ENCODE measurements around the gene CD19.
"Not testable (repeated sequence)": the region's sequence is repeated elsewhere in the genome, so short reads cannot be mapped to it uniquely, and the experiment has no call there.

CD19 gene

DNA sequence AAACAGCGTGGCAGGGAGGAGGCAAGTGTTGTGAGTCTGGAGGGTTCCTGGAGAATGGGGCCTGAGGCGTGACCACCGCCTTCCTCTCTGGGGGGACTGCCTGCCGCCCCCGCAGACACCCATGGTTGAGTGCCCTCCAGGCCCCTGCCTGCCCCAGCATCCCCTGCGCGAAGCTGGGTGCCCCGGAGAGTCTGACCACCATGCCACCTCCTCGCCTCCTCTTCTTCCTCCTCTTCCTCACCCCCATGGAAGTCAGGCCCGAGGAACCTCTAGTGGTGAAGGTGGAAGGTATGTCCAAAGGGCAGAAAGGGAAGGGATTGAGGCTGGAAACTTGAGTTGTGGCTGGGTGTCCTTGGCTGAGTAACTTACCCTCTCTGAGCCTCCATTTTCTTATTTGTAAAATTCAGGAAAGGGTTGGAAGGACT is at the start of gene CD19:
Gene CD19 (plus strand): TSS at position 171 of the 425 bp plus-strand sequence. CDS start 30 bp downstream, at position 201.
- no peak for DNase-seq (ENCODE audit: low read depth)

DNA sequence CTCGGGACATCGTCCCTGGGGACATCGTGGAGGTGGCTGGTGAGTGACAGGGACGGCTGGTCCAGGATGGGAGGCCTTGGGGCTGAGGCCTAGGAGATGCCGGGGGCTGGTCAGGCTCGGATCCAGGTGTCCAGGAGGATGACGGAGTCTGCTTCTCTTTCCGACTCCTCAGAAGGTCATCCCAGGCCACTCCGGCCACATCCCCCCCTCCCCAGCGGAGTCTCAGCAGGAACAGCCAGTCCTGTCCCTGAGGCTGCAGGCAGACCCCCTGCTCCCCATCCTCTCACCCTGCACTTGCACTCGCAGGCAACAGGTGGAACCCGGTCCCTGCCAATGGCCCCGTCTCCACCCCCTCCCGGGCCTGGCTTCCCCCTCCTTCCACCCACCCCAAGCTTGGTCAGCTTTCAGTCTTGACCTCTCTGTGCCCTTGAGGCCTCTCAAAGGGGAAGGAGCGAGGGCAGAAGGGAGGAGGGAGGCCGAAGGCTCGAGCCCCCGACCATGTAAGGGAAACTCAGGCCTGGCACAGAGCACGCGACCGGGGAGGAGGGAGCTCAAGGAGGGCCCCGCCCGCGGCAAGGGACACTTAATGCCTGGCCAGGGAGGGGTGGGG is 49.1 kb upstream of the CD19 start:
- no peak for DNase-seq (ENCODE audit: low read depth)

DNA sequence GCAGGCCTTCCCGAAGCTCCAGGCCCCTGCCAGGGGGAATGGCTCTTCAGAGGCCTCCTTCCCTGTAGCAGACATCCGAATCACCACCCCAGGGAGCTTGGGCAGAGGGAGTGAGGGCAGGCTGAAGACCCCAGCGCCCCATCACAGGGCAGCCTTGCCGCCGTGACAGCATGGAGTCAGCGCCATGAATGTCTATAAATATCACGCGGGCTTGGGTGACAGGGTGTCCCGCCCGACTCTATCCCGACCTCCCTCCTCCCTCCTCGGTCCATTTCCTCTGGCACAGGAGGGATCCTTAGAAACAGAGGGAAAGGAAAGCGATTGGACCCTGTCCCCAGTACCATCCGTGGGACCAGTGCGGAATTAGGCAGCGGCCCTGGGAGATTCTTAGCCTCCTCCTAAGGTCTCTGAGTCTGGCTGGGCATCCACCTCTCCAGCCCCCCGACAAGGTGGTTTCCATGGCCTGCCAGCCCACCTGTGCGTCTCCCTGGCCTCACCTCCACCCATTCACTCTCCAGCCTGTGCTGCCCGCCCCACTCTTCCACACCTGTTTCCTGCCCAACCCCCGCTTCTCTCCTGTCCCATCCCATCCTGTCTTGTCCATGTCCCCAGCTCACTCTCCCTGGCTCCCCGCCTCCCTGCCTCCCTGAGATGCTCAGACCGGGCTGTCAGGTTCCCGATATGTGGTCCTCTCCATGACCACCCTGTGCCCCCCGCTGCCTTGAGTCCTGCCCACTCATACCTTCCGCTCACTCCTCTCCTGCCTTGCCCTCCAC is 48.4 kb upstream of the CD19 start:
- DNase-seq (ENCODE audit: low read depth) = no peak

DNA sequence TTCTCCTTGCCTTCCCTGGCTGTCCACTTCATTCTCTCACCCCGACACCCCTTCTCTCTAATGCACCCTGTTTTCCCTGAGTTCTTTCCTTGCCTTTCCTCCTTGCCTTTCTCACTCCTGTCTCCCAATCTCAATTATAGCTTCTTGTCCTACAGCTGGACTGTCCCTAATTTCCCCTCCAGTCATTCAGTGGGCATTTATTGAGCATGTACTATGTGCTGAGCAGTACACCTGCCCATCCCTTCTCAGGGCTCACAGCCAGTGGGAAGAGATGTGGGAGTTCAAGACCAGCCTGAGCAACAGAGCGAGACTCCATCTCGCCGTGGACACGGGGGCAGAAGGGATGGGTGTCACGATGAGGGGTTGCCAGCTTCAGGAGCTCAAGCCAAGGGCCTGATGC is 47.7 kb upstream of the CD19 start:
- DNase-seq (ENCODE audit: low read depth) = no peak

- DNase-seq (ENCODE audit: low read depth) = no peak
Measured at GRCh38 chr16:28886945-28887344, 44.8 kb upstream of the CD19 start.

DNA sequence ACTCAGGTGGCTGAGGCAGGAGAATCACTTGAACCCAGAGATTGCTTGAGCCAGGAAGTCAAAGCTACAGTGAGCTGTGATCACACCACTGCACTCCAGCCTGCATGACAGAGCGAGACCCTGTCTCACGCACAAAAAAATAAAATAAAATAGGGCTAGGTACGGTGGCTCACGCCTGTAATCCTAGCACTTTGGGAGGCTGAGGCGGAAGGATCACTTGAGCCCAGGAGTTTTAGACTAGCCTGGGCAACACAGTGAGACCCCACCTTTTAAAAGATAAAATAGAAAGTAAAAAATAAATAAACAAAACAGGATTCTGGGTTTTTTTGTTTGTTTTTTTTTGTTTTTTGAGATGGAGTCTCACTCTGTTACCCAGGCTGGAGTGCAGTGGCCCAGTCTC is 41.4 kb upstream of the CD19 start:
- DNase-seq (ENCODE audit: low read depth) = not testable (repeated sequence)

DNA sequence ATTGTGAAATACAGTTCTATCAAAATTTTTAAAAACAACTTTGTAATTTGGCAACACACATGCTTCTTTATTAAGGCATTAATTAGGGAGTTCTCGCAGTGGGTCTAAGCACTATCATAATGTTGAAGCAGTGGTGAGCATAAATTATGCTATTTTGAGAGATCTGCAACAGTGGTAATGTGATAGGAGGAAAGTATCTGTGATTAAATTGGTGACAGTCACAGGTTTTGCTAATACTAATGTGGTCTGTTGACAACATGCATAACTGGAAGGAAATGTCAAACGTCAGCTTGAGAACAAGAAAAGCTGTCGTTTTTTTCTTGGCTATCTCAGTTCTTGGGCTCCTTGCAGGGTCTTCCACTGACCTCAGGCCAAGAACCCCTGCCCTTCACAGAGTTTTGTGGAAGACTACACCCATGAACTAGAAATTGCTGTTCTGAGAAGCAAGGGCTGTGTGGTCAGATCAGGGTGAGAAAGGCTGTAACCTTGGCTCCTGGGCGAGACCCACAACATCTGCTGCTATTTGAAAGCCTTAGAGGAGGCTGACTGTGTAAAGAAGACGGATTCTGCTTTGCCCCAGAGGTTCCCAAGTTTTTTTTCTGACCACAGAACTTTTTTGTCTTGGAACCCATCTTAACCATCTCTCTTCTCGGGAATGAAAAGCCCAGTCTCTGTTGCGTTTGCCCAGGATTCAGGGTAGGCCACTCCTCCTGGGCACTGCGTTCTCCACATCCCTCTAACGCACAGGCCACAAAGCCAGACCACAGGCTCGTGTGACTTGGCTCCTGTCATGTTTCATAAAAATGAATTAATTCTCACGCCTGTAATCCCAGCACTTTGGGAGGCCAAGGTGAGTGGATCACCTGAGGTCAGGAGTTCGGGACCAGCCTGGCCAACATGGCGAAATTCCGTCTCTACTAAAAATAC is 39.5 kb upstream of the CD19 start:
- DNase-seq (ENCODE audit: low read depth) = no peak

GRCh38 chr16:28893291-28893690 is 38.5 kb upstream of the CD19 start:
- no peak for DNase-seq (ENCODE audit: low read depth)

- DNase-seq (ENCODE audit: low read depth) = no peak
Measured at GRCh38 chr16:28895609-28896008, 36.2 kb upstream of the CD19 start.

GRCh38 chr16:28897826-28898225 is 33.9 kb upstream of the CD19 start:
- DNase-seq (ENCODE audit: low read depth) = no peak

DNA sequence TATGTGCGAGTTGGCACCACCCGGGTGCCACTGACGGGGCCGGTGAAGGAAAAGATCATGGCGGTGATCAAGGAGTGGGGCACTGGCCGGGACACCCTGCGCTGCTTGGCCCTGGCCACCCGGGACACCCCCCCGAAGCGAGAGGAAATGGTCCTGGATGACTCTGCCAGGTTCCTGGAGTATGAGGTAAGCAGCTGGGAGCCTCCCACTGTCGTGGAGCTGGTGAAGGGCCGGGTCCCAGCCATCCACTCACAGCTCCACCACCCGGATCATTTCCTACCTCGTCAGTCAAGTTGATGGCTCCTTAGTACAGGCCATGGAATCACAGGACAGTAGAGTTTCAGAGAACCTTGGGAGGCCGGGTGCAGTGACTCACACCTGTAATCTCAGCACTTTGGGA is 33.5 kb upstream of the CD19 start:
- no peak for DNase-seq (ENCODE audit: low read depth)

GRCh38 chr16:28898942-28899341 is 32.8 kb upstream of the CD19 start:
- DNase-seq (ENCODE audit: low read depth) = no peak

- no peak for DNase-seq (ENCODE audit: low read depth)
Measured at GRCh38 chr16:28899882-28900590, 31.7 kb upstream of the CD19 start.

GRCh38 chr16:28900601-28901000 is 31.2 kb upstream of the CD19 start:
- DNase-seq (ENCODE audit: low read depth) = no peak

DNA sequence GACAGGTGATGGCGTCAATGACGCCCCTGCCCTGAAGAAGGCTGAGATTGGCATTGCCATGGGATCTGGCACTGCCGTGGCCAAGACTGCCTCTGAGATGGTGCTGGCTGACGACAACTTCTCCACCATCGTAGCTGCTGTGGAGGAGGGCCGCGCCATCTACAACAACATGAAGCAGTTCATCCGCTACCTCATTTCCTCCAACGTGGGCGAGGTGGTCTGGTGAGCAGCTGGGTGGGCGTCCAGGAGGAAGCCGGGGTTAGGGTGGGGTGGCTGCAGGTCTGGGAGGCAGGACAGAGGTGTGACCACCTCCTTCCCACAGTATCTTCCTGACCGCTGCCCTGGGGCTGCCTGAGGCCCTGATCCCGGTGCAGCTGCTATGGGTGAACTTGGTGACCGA is 29.9 kb upstream of the CD19 start:
- no peak for DNase-seq (ENCODE audit: low read depth)

GRCh38 chr16:28902909-28903308 is 28.9 kb upstream of the CD19 start:
- no peak for DNase-seq (ENCODE audit: low read depth)

DNA sequence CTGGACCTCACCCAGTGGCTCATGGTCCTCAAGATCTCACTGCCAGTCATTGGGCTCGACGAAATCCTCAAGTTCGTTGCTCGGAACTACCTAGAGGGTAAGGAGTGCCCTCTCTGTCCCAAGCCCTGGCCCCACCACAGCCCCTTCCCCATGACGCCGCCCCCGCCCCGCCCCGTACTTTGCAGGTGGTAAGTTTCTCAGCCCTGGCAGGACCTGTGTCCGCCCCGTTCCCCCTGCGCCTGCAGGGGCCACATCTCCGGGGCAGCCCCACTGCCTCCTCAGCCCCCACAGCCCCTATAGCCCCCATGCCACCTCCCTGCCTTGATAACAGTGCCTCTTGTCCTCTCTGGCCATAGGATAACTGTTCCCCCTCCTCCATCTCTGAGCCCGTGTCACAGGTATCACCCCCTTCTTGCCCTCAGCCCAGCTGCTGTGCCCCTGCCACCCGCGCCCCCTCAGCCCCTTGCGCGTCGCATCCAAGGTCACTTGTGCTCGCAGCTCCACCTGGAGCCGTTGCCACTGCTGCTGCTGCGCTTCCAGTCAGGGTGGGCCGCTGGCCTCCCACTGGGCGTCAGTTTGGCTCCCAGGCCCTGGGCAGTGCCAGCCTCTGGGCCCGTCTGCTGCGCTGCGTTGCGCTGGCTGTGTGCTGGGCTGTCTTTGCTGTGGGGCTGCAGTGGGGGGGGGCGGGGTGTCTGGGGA is 28.3 kb upstream of the CD19 start:
- DNase-seq (ENCODE audit: low read depth) = no peak

- no peak for DNase-seq (ENCODE audit: low read depth)
Measured at GRCh38 chr16:28904363-28904762, 27.4 kb upstream of the CD19 start.

GRCh38 chr16:28904828-28905227 is 26.9 kb upstream of the CD19 start:
- DNase-seq (ENCODE audit: low read depth) = no peak

GRCh38 chr16:28905229-28905754 is 26.5 kb upstream of the CD19 start:
- no peak for DNase-seq (ENCODE audit: low read depth)

DNA sequence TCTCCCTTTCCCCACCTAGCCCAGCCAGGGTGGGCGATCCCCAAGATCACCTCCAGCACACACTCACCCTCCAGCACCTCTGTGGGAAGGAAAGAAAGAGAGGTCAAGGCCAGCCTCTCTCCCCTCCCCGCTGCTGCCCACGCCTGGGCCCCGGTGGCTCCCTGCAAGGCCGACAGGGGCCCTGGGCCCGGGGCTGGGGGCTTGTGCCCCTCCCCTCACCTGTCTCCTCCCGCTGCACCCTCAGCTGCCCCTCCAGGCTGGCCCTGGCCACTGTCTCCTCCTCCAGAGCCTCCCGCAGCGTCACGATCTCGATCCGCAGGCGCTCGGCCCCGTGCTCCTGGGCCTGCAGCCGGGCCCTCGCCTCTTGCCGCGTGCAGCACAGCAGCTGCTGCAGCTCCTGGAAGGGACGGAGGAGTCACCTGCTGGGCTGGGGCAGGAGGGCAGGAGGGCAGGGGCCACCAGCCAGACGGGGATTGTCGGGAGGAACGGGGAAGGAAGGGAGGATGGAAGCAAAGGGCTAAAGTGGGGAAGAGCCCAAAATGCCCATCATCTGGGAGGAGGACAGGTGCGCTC is 25.9 kb upstream of the CD19 start:
- no peak for DNase-seq (ENCODE audit: low read depth)
